Vein endothelial cell (primary cell): Measurements from ENCODE around the gene METTL24. TPM values are rescaled to one million over a fixed set of nuclear protein-coding genes. Genes with fewer than 3 reads are reported as not detected.

ENCODE experiments used
- total RNA-seq: library from RNA; depleted of rRNA; stranded (reverse); fragments of >200 nt; gene quantifications from 2 replicates; pipeline ENCODE4 v1.2.3, GENCODE V29; 2012

Gene METTL24, protein sequence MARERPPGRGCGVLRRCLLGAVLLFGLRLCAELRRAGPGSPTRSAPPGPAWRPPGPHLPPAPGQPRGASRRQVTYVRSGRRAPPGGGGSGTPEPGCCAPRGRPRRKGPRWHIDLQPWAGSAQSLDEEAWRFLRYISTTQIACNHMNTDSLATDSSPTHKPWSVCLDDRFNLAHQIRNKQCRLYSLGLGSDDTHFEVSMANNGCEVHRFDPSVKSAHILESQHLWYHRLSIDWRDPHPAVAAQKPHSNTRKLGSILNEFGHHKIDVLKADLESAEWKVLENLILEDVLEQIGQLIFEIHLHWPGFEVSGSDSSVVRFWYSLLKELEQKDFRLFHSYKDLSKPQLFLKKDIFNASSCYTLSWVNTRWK
- total RNA-seq: not detected in 2 replicates

DNA sequence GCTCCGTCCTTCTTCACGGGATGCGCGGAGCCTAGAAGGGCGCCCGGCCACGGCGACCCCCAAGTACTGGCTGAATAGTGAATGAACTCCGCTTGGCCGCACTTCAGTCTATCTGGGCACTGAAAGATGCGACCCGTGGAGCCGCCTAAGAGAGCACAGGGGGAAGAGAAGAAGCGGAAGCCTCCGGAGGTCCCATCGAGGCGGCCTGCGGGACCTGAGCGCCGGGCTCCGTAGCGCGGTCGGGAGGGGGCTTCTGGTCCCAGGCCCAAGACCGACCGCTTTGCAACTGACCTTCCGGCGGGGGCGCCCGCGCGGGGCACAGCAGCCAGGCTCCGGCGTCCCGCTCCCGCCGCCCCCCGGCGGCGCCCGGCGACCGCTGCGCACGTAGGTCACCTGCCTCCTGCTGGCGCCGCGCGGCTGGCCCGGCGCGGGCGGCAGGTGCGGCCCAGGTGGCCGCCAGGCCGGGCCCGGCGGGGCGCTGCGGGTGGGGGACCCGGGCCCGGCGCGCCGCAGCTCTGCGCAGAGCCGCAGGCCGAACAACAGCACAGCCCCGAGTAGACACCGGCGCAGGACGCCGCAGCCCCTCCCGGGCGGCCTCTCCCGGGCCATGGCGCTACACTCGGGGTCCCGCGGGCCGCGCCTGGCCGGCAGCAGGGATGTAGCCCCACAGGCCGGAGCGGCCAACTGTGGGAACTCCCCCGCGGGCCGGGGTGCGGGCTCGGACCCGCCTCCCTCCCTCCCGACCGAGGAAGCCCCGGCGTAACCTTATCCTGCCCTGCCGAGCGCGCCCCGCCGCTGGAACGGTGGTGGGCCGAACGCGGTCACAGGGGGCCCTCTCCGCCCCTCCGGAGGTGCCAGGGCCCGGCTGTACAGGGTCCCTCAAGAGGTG is at the start of gene METTL24:
Gene METTL24 (minus strand): TSS at position 686 of the 889 bp plus-strand sequence. CDS start 77 bp downstream, at position 609.

Other genes with a start within 250 kb of the METTL24 start
- gene WASF1, start 178.7 kb downstream of the METTL24 start, total RNA-seq: 13.6 and 17.3 TPM in 2 replicates
- 20.9 and 25.7 TPM in 2 replicates for gene CDC40, start 177.9 kb downstream of the METTL24 start, total RNA-seq
- 0.33 TPM in 1 of 2 replicates, not detected in the other for gene DDO, start 57.2 kb upstream of the METTL24 start, total RNA-seq
- not detected in 2 replicates for gene SLC22A16, start 118.3 kb upstream of the METTL24 start, total RNA-seq